ENCODE data around the gene LRRK1. TPM values are rescaled to one million over a fixed set of nuclear protein-coding genes. Genes with fewer than 3 reads are reported as not detected.

The LRRK1 gene
- total RNA-seq, 4 donors from 2014 or later = 12.1 to 23.8 (median 15.2) TPM

- H3K27ac ChIP-seq = peak overlapping the region in 1 of 4 donors; percentile 6
- no peak for ATAC-seq
- H3K4me3 ChIP-seq = no peak overlapping the region
- H3K27me3 ChIP-seq = no peaks in the 10 kb centered on the region
- TF ChIP-seq POLR2AphosphoS5 (IDR thresholded peaks at IDR 0.05) (no peak), CTCF (IDR thresholded peaks at IDR 0.05) (no peak), EP300 (IDR thresholded peaks at IDR 0.05) (no peak)
- peaks cover 0 to 4% (median 0%) of the 10 kb centered on the region in 3 donors for H3K4me1 ChIP-seq
- WGBS, 2 donors (ENCODE audit: low coverage in 1 of 2) = 62 to 72% methylated on average over 6 of the region's 7 CpGs
- no peaks in the 10 kb centered on the region for H3K9me3 ChIP-seq
- H3K36me3 ChIP-seq = no peaks in the 10 kb centered on the region
Measured at GRCh38 chr15:100944244-100944895, 25.2 kb downstream of the LRRK1 start.

- H3K9me3 ChIP-seq = no peaks in the 10 kb centered on the region
- no peak overlapping the region for H3K27ac ChIP-seq
- peaks cover 0 to 4% (median 0%) of the 10 kb centered on the region in 3 donors for H3K4me1 ChIP-seq
- H3K36me3 ChIP-seq = no peaks in the 10 kb centered on the region
- H3K4me3 ChIP-seq = no peak overlapping the region
- no peak for ATAC-seq
- TF ChIP-seq EP300 (IDR thresholded peaks at IDR 0.05) (no peak), CTCF (IDR thresholded peaks at IDR 0.05) (no peak), POLR2A (IDR thresholded peaks at IDR 0.05) (no peak), POLR2AphosphoS5 (IDR thresholded peaks at IDR 0.05) (no peak)
- no peaks in the 10 kb centered on the region for H3K27me3 ChIP-seq
- 79 to 100% methylated on average over 2 to 5 of the region's 6 CpGs for WGBS, 2 donors (ENCODE audit: low coverage in 1 of 2)
Measured at GRCh38 chr15:100944986-100945385, 25.8 kb downstream of the LRRK1 start.

- TF ChIP-seq POLR2A (IDR thresholded peaks at IDR 0.05) (no peak), CTCF (IDR thresholded peaks at IDR 0.05) (no peak), EP300 (IDR thresholded peaks at IDR 0.05) (no peak), POLR2AphosphoS5 (IDR thresholded peaks at IDR 0.05) (no peak)
- WGBS, 2 donors (ENCODE audit: low coverage in 1 of 2) = 60 to 66% methylated on average over 1 to 8 of the region's 10 CpGs
- no peak overlapping the region for H3K27ac ChIP-seq
- H3K4me3 ChIP-seq = no peak overlapping the region
- H3K4me1 ChIP-seq = peaks cover 0 to 4% (median 0%) of the 10 kb centered on the region in 3 donors
- no peaks in the 10 kb centered on the region for H3K9me3 ChIP-seq
- no peaks in the 10 kb centered on the region for H3K36me3 ChIP-seq
- no peaks in the 10 kb centered on the region for H3K27me3 ChIP-seq
- ATAC-seq = no peak
Measured at GRCh38 chr15:100947760-100948429, 28.7 kb downstream of the LRRK1 start.

- WGBS, 2 donors (ENCODE audit: low coverage in 1 of 2) = 93% methylated on average over 3 of the region's 3 CpGs; no CpG with 5 or more reads in 1 of the 2 donors
Measured at GRCh38 chr15:100948430-100948762, 29.2 kb downstream of the LRRK1 start.

More at GRCh38 chr15:100948430-100948762, 29.2 kb downstream of the LRRK1 start:
- no peaks in the 10 kb centered on the region for H3K9me3 ChIP-seq
- H3K27me3 ChIP-seq = no peaks in the 10 kb centered on the region
- no peak for TF ChIP-seq CTCF (IDR thresholded peaks at IDR 0.05)
- no peak for TF ChIP-seq POLR2A (IDR thresholded peaks at IDR 0.05)
- TF ChIP-seq POLR2AphosphoS5 (IDR thresholded peaks at IDR 0.05) = no peak
- TF ChIP-seq EP300 (IDR thresholded peaks at IDR 0.05) = no peak
- H3K4me1 ChIP-seq = peaks cover 0 to 4% (median 0%) of the 10 kb centered on the region in 3 donors
- H3K36me3 ChIP-seq = no peaks in the 10 kb centered on the region
- ATAC-seq = no peak
- no peak overlapping the region for H3K27ac ChIP-seq
- H3K4me3 ChIP-seq = no peak overlapping the region

All from gastroesophageal sphincter (tissue), 4 donors.